Mesenteric fat pad (tissue), 1 donor: ENCODE results near the gene ME3. TPM values are rescaled to one million over a fixed set of nuclear protein-coding genes. Genes with fewer than 3 reads are reported as not detected.
"Not testable (repeated sequence)": the region's sequence is repeated elsewhere in the genome, so short reads cannot be mapped to it uniquely, and the experiment has no call there.

Source experiments
- DNase-seq: peaks from one replicate; pipeline ENCODE4 v3.0.0-alpha.2; 2020; ENCODE audit warnings: low spot score
- total RNA-seq: library from RNA; stranded (reverse); fragmentation: NEBNext Ultra II Directional; extraction: Animal tissue kit (Norgen Biotek cat#: 25700); gene quantifications from one replicate; pipeline ENCODE4 v1.2.1, GENCODE V29; 2021
- donor health status: DM: yes; HTN: yes; CAD: no.

The ME3 gene
- total RNA-seq, 1 donor from 2014 or later = 49.4 TPM

GRCh38 chr11:86442420-86442819 lies 230.0 kb downstream of the ME3 start:
- no peak for DNase-seq

- DNase-seq = no peak
These were observed 231.6 kb downstream of the ME3 start for GRCh38 chr11:86440843-86441242.

- no peak for DNase-seq
These were observed 232.1 kb downstream of the ME3 start for GRCh38 chr11:86440305-86440716.

DNA sequence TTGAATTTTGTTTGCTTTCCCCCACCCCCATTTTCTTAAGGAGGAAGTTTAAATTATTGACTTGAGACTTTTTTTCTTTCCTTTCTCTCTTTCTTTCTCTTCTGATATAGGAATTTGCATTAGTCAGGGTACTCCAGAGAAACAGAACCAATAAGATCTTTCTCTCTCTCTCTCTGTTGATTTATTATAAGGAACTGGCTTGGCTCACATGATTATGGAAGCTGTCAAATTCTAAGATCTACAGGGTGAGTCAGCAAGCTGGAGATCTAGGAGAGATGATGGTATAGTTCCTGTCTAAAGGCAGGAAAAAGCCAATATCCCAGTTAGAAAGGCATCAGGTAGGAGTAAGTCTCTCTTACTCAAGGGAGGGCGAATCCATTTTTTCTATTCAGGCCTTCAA lies 233.7 kb downstream of the ME3 start:
- DNase-seq = no peak

GRCh38 chr11:86435711-86436110 lies 236.7 kb downstream of the ME3 start:
- no peak for DNase-seq

- DNase-seq = not testable (repeated sequence)
These were observed 238.9 kb downstream of the ME3 start for GRCh38 chr11:86433361-86434095.

- no peak for DNase-seq
These were observed 241.2 kb downstream of the ME3 start for GRCh38 chr11:86431258-86431657.

DNA sequence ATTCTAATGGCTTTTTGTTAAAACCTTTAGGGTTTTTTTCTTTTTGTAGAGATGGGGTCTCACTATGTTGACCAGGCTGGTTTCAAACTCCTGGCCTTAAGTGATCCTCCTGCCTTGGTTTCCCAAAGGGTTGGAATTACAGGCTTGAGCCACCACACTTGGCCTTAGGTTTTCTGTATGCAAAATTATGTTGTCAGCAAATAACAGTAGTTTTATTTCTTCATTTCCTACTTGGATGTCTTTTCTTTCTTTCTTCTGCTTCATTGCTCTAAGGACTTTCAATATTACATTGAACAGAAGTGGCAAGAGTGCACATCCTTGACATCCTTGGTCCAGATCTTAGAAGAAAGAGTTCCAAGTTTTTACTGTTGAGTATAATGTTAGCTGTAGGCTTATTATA lies 245.0 kb downstream of the ME3 start:
- DNase-seq = no peak

GRCh38 chr11:86423488-86423887 lies 248.9 kb downstream of the ME3 start:
- not testable (repeated sequence) for DNase-seq

- no peak for DNase-seq
These were observed 250.0 kb downstream of the ME3 start for GRCh38 chr11:86422371-86422770.

DNA sequence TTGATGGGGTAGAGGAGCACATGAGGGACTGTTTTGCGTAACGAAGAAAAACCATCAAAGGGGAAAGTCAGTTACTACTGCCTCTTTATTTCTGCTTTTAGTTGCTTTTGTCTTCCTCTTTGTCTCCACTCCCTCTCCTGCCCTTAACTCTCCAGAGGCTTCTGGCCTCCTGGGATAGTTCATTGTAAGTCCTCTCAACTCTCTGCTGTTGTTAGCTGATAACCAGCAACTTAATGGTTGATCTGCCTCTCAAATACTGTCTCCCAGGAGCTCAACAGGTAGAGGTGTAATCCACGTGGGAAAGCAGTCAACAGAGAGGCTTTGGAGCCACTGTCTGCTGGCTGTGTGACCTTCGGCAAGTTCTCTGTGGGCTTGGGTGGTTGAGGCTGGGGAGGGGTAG lies 250.5 kb downstream of the ME3 start:
- DNase-seq = no peak

GRCh38 chr11:86418917-86419316 lies 253.5 kb downstream of the ME3 start:
- DNase-seq = no peak

DNA sequence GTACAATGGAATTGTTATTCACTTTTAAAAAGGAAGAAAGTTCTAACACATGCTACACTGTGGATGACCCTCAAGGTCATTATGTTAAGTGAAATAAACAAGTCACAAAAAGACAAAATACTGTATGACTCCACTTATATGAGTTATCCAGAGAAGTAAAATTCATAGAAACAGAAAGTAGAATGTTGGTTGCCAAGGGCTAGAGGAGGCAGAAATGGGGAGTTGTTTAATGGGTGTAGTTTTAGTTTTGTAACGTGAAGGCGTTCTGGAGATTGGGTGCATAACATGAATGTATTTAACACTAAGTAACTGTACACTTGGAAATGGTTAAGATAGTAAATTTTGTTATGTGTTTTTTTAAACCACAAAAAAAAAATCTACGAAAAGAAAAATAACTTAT lies 253.9 kb downstream of the ME3 start:
- no peak for DNase-seq

GRCh38 chr11:86418106-86418505 lies 254.3 kb downstream of the ME3 start:
- DNase-seq = no peak

GRCh38 chr11:86416951-86417350 lies 255.5 kb downstream of the ME3 start:
- DNase-seq = not testable (repeated sequence)

DNA sequence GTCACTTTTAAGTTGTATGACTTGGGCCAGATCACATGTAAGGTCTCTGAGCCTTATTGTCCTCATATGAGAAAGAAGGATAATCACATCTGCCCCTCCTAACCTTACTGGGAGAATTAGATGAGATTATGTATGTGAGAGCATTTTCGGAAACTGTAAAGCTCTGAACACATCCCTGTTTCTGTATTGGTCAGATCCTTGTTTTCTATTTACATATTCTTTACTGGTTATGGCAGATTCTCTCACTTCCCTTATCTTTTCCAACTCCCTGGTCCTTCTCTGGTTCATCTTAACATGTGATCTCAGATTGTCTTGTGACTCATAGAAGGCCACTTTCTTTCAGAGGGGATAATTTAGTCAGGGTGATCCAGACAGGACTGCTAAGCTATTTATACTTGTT lies 255.9 kb downstream of the ME3 start:
- no peak for DNase-seq

- DNase-seq = no peak
These were observed 257.4 kb downstream of the ME3 start for GRCh38 chr11:86415026-86415425.

- no peak for DNase-seq
These were observed 258.4 kb downstream of the ME3 start for GRCh38 chr11:86414032-86414431.

DNA sequence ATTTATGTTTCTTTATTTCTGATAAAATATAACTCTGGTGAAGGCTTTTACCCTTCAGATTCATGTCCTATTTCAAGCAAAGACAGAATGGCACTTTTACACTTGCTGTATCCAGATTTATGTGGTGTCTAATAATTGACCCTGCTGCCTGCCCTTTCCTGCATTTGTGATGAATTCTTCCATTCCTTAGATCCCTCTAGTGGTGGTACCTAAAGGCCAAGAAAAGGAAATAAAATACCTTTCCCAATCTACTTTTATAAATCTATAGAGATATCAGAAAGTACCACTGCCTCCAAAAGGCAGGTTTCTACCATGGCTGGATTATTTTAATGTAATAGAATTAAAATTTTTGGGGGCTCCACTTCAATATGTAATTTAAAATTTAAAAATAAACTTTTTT lies 263.6 kb downstream of the ME3 start:
- no peak for DNase-seq

GRCh38 chr11:86403458-86403857 lies 269.0 kb downstream of the ME3 start:
- no peak for DNase-seq

DNA sequence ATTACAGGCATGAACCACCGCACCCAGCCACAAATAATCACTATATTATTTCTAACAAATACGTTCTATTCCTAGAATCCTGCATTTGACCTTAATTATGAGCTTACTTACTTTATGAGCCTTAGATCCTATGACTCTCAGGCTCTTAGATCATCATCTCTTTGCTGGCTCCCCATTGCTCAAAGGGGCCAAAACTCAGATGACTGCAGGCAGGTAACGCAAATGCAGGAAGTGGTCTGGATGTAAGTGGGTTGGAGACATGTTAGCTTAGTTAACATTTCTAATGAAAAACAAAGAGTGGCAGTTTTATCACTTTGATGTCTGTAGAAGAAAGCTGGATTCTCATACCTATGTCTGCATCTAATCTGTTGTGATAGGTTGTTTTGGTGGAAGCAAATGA lies 274.3 kb downstream of the ME3 start:
- DNase-seq = no peak

GRCh38 chr11:86397351-86397750 lies 275.1 kb downstream of the ME3 start:
- no peak for DNase-seq

DNA sequence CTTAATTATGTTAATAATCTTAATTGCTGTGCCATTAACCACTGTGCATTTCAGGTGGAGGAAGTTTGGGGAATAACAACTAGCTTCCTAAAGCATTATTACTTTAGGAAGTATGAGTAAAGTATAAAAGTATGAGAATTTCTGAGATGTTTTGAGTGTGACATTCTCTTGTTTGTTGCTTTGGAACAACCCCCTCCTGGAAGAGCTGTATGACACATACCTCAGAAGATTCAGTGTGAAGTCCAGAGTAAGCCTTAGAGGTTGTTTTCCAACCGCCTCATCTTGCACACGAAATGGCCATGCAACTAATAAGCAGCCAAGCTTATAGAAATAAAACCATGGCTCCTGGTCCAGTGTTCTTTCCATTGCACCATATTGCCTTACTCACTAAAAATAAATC lies 276.0 kb downstream of the ME3 start:
- no peak for DNase-seq
